Measurements from ENCODE around the gene SRRM4. TPM values are rescaled to one million over a fixed set of nuclear protein-coding genes. Genes with fewer than 3 reads are reported as not detected.

Gene SRRM4
- total RNA-seq, 3 donors from 2014 or later: 0.32 TPM; not detected in 2

DNA sequence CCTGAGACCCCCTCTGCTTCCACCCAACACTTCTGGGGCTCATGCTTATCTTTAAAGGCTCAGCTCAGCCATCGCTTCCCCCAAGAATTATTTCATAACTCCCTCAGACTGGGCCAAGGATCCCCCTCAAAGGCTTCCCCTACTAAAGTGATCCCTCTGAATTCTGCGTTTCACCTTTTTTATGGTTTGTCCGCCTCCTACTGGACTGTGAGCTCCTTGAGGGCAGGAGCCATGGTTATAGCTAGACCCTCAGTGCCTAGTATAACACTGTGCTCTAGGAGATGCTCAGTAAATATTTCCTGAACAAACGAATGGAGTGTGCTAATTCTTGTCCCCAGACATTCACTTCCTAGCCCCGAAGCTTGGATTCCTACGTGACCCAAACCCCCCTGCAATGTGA lies 20.5 kb upstream of the SRRM4 start:
- H3K9me3 ChIP-seq: peaks cover 3% of the 10 kb centered on the region
- TF ChIP-seq CTCF (IDR thresholded peaks at IDR 0.05): no peak
- DNase-seq (no peak), ATAC-seq (no peak)
- H3K4me1 ChIP-seq (ENCODE audit: low read depth): no peaks in the 10 kb centered on the region
- intact Hi-C loops (cut with DNase I, micrococcal nuclease): no loop called here
- H3K36me3 ChIP-seq (ENCODE audit: low read depth): no peaks in the 10 kb centered on the region
- H3K4me3 ChIP-seq: no peak overlapping the region

GRCh38 chr12:118964988-118965387 lies 16.4 kb upstream of the SRRM4 start:
- no peaks in the 10 kb centered on the region for H3K36me3 ChIP-seq (ENCODE audit: low read depth)
- intact Hi-C loops (cut with DNase I, micrococcal nuclease): no loop called here
- TF ChIP-seq CTCF (IDR thresholded peaks at IDR 0.05): no peak
- H3K4me1 ChIP-seq (ENCODE audit: low read depth): no peaks in the 10 kb centered on the region
- DNase-seq (no peak), ATAC-seq (no peak)
- H3K4me3 ChIP-seq: no peak overlapping the region
- H3K9me3 ChIP-seq: peaks cover 3% of the 10 kb centered on the region

DNA sequence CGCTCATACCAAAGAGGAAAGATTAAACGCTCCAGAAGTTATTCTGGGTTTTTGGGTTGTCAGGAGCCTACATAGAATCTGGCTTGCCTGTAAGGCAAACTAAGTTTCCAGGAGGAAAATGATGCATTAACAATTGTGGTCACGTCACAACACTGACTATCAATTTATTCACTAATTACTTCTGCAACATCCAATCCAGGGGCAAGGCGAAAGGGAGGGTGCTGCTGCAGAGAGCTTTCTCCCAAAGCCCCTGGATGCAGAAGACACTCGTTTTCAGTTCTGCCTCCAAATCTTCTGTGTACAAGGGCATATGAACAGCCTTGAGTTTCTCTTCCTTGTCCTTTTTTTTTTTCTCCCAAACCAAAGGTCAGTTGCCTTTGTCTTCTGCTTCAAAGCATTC lies 10.5 kb upstream of the SRRM4 start:
- Histone ChIP-seq H3K36me3 (ENCODE audit: low read depth) (no peaks in the 10 kb centered on the region), H3K4me1 (ENCODE audit: low read depth) (no peaks in the 10 kb centered on the region), H3K4me3 (no peak overlapping the region), H3K9me3 (no peaks in the 10 kb centered on the region)
- no peak for ATAC-seq
- no peak for TF ChIP-seq CTCF (IDR thresholded peaks at IDR 0.05)
- DNase-seq: no peak
- intact Hi-C loops (cut with DNase I, micrococcal nuclease): no loop called here

DNA sequence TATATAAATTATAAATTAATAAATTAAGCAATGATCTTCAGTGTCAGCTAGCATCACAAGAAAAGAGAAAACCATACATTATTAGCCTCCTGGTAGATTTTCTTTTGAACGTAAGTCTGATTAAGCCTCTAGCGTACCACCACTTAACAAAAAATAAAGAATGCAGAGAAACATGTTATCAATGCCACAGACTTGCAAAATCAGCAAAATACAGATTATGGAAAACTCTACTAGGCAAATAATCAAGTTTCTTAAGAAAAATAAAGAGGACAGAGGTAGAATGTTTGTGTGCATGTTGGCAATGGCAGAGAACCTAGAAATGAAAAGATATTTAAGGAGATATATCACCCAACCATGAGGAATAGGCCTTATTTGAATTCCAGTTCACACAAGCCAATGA lies 8.4 kb upstream of the SRRM4 start:
- TF ChIP-seq CTCF (IDR thresholded peaks at IDR 0.05): no peak
- Histone ChIP-seq H3K36me3 (ENCODE audit: low read depth) (no peaks in the 10 kb centered on the region), H3K4me1 (ENCODE audit: low read depth) (no peaks in the 10 kb centered on the region), H3K9me3 (no peaks in the 10 kb centered on the region), H3K4me3 (no peak overlapping the region)
- no peak for DNase-seq
- intact Hi-C loops (cut with DNase I, micrococcal nuclease): no loop called here
- ATAC-seq: no peak

DNA sequence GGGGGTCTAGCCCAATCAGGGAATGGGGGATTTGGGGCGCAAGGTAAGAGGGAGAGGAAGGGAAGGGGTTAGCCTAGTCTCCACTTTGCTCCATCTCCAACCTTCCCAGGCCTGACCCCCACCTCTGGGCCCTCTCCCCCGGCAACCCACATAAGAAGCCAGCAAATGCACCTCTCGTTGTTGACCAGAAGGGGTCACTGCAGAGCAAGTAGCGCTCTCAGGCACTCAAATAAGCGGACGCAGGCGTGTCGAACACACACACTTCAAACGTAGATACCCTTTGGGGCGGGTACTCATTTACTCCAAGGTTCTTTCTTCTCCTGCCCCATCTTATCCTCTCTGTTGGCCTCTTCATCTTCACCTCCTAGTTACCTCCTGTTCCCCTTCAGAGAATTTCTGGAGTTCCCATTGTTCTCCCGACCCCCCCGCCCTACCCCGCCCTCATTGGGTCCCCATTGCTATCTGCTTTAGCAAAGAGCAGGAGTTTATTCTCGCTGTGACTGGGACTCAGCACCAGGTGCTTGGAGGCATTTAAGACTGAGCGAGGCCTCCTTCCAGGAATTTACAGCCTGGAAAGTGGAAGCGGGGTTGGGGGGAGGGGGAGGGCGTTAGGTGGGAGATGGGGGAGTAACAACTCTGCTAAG lies 1.5 kb upstream of the SRRM4 start:
- no peaks in the 10 kb centered on the region for H3K4me1 ChIP-seq (ENCODE audit: low read depth)
- TF ChIP-seq CTCF (IDR thresholded peaks at IDR 0.05): peak; percentile 16
- ATAC-seq (peak; percentile 53), DNase-seq (peak in 2 of 3 donors; percentile 25 to 35)
- no peaks in the 10 kb centered on the region for H3K9me3 ChIP-seq
- intact Hi-C loops (cut with DNase I, micrococcal nuclease): no loop called here
- H3K36me3 ChIP-seq (ENCODE audit: low read depth): no peaks in the 10 kb centered on the region
- H3K4me3 ChIP-seq: no peak overlapping the region
